Body of pancreas (tissue), 4 donors: ENCODE measurements around the gene EVL. TPM values are rescaled to one million over a fixed set of nuclear protein-coding genes. Genes with fewer than 3 reads are reported as not detected.
A peak's percentile ranks its signal among the peaks of the same experiment; 100 is the strongest.

ENCODE experiments used
- ATAC-seq: fragments of 150-250 bp; one replicate; pipeline ENCODE4 v1.9.1; 2016
- DNase-seq, 4 donors: peaks; one replicate each; pipeline ENCODE4 v3.0.0-alpha.2; 2019
- H3K27ac ChIP-seq, 4 donors: fragments of 200-600 bp; sonication (generic); 1 replicate in 3 of 4; 2 replicates in 1 of 4; pipeline versions ENCODE4 v1.5.1 to v1.6.1; 2016 to 2019; ENCODE audit warnings: mild to moderate bottlenecking in 1 of 4, mixed read lengths in 1 of 4, moderate library complexity in 1 of 4
- H3K27me3 ChIP-seq, 2 donors: fragments of 200-600 bp; sonication (generic); one replicate each; pipeline ENCODE4 v1.6.0; 2016; ENCODE audit warnings: mild to moderate bottlenecking in 1 of 2
- H3K36me3 ChIP-seq, 2 donors: fragments of 200-600 bp; sonication (generic); replicated peaks in 1 of 2; 2 replicates each; pipeline ENCODE4 v1.5.1; 2016; ENCODE audit warnings: low read depth in 2 of 2; ENCODE audit not compliant: insufficient read depth in 1 of 2
- H3K4me1 ChIP-seq: fragments of 200-600 bp; sonication (generic); one replicate; pipeline ENCODE4 v1.6.0; 2016
- H3K4me3 ChIP-seq, 2 donors: fragments of 200-600 bp; sonication (generic); 1 replicate in 1 of 2; 2 replicates in 1 of 2; pipeline ENCODE4 v1.5.1; 2016 to 2019
- H3K9me3 ChIP-seq, 3 donors: fragments of 200-600 bp; sonication (generic); 1 replicate in 2 of 3; 2 replicates in 1 of 3; pipeline ENCODE4 v1.5.1; 2016
- CTCF ChIP-seq, 7 experiments: fragments of 450-650 bp in 4 of 7; fragments of 200-600 bp in 3 of 7; sonication (generic) in 3 of 7; IDR thresholded peaks; one replicate each; pipeline ENCODE4 v1.5.1; 2016 to 2019; ENCODE audit warnings: antibody characterized with exemption in 7 of 7
- POLR2A ChIP-seq, 3 donors: fragments of 450-650 bp; IDR thresholded peaks; one replicate each; pipeline ENCODE4 v1.6.1; 2016; ENCODE audit warnings: antibody characterized with exemption in 3 of 3, mild to moderate bottlenecking in 2 of 3
- WGBS, 2 donors: methylation state at CpG; one replicate each; pipeline ENCODE4 v1.1.5; 2017; 5-methylcytosine and 5-hydroxymethylcytosine counted together
- intact Hi-C: fragments of 100-400 bp; cut with DNase I; formaldehyde crosslinking; loops from one replicate; pipeline ENCODE4 v1.15.1; 2023
- total RNA-seq, 2 donors: library from RNA; depleted of rRNA; stranded (reverse); fragments of >200 nt; gene quantifications; one replicate each; pipeline ENCODE4 v1.1.0, GENCODE V29; 2016

Gene EVL
- total RNA-seq, 2 donors from 2014 or later = 22.3 to 57.7 TPM

- no peak for DNase-seq
- H3K9me3 ChIP-seq = no peaks in the 10 kb centered on the region
- 91 to 93% methylated on average over 9 of the region's 9 CpGs for WGBS, 2 donors
- ATAC-seq = no peak
- H3K4me1 ChIP-seq = peaks cover 19% of the 10 kb centered on the region
- intact Hi-C loops = loop anchor here (10.0 kb wide), 1 partner anchor 125 kb away; no protein-coding TSS in a partner anchor
- no peak overlapping the region for H3K27ac ChIP-seq
- H3K4me3 ChIP-seq = no peak overlapping the region
- H3K36me3 ChIP-seq = no peaks in the 10 kb centered on the region
- no peaks in the 10 kb centered on the region for H3K27me3 ChIP-seq
- TF ChIP-seq CTCF (IDR thresholded peaks at IDR 0.05) (no peak), POLR2A (IDR thresholded peaks at IDR 0.05) (no peak)
Measured at GRCh38 chr14:100109594-100109955, 44.4 kb downstream of the EVL start.

- TF ChIP-seq POLR2A (IDR thresholded peaks at IDR 0.05) (no peak), CTCF (IDR thresholded peaks at IDR 0.05) (no peak)
- DNase-seq = no peak
- Histone ChIP-seq H3K36me3 (no peaks in the 10 kb centered on the region), H3K4me1 (peaks cover 19% of the 10 kb centered on the region), H3K27ac (no peak overlapping the region), H3K27me3 (no peaks in the 10 kb centered on the region), H3K9me3 (no peaks in the 10 kb centered on the region), H3K4me3 (no peak overlapping the region)
- ATAC-seq = no peak
- 74 to 82% methylated on average over 6 of the region's 6 CpGs for WGBS, 2 donors
- intact Hi-C loops = no loop called here
Measured at GRCh38 chr14:100110816-100111215, 45.6 kb downstream of the EVL start.

GRCh38 chr14:100111931-100112704 lies 46.9 kb downstream of the EVL start:
- Histone ChIP-seq H3K9me3 (no peaks in the 10 kb centered on the region), H3K4me3 (no peak overlapping the region), H3K27me3 (no peaks in the 10 kb centered on the region), H3K36me3 (no peaks in the 10 kb centered on the region), H3K27ac (no peak overlapping the region), H3K4me1 (peaks cover 19% of the 10 kb centered on the region)
- DNase-seq (peak in 1 of 4 donors; percentile 3), ATAC-seq (no peak)
- 54 to 66% methylated on average over 11 of the region's 11 CpGs for WGBS, 2 donors
- no peak for TF ChIP-seq CTCF (IDR thresholded peaks at IDR 0.05)
- TF ChIP-seq POLR2A (IDR thresholded peaks at IDR 0.05) = no peak
- intact Hi-C loops = no loop called here

GRCh38 chr14:100114109-100114765 lies 49.0 kb downstream of the EVL start:
- no peaks in the 10 kb centered on the region for H3K36me3 ChIP-seq
- no peak overlapping the region for H3K27ac ChIP-seq
- ATAC-seq (no peak), DNase-seq (no peak)
- TF ChIP-seq POLR2A (IDR thresholded peaks at IDR 0.05) (no peak), CTCF (IDR thresholded peaks at IDR 0.05) (no peak)
- no peak overlapping the region for H3K4me3 ChIP-seq
- intact Hi-C loops = no loop called here
- no peaks in the 10 kb centered on the region for H3K9me3 ChIP-seq
- no peaks in the 10 kb centered on the region for H3K27me3 ChIP-seq
- peaks cover 6% of the 10 kb centered on the region for H3K4me1 ChIP-seq
- 94% methylated on average over 12 to 13 of the region's 13 CpGs for WGBS, 2 donors
